ENCODE measurements around the gene MTHFD1L.

MTHFD1L gene

DNA sequence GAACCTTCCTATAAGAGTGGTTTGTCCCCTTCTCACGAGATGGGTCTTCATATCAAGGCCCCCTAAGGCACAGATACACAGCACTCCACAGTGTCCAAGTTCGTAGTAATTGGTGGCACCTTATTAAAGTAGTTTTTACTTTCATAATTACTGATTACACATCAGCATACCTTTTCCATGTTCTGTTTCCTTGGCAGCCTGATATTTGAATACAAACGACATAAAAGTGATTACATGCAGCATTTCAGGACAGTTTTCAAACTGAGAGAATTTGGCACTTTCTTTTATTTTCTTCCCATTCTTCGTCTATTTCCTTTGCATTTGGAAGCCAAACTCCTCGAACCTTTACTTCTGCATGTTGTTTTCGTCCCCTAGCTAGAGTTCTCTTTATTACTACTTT is 139.7 kb downstream of the MTHFD1L start:
- no peaks in the 10 kb centered on the region for H3K4me1 Mint-ChIP-seq
- no peaks in the 10 kb centered on the region for H3K9me3 Mint-ChIP-seq
- no peak overlapping the region for H3K27ac Mint-ChIP-seq
- ATAC-seq (ENCODE audit: low read depth) (no peak), DNase-seq (ENCODE audit: low spot score in 2 of 2) (no peak)
- no peaks in the 10 kb centered on the region for H3K27me3 Mint-ChIP-seq
- no peaks in the 10 kb centered on the region for H3K36me3 Mint-ChIP-seq
- no peak overlapping the region for H3K4me3 Mint-ChIP-seq

DNA sequence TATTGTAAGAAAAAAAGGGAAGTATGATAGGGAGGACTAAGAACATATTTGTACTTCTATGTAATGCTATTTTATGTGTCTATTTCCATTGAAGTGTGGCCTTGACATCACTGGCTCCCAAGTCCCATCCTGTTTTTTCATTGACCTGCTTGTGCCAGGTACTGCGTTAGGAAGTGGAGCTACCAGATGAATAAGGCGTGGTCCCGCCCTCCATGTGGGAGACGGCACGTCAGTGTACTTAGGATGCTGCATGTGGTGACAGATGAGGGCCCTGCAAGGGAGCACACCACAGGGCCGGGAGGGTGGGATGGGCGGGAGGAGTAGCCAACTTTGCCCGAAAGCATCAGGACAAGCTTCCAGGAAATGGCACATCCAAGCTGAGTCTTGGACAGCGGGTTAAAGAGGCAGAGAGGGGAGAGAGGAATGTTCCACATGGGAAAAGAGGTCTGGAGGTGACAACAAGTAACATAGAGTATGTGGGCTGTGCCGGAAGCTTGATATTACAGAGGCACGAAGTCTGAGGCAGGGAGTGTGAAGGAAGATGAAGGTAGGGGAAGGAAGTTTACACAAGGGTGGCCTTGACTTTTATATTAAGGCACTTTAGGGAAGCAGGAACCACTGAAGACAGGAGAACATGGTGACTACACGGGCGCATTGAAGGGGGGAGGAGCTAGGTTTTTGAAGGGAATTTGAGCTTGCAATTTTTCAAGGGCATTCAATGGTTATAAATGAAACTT is 140.6 kb downstream of the MTHFD1L start:
- DNase-seq (ENCODE audit: low spot score in 2 of 2) (no peak), ATAC-seq (ENCODE audit: low read depth) (no peak)
- no peaks in the 10 kb centered on the region for H3K4me1 Mint-ChIP-seq
- no peak overlapping the region for H3K27ac Mint-ChIP-seq
- no peaks in the 10 kb centered on the region for H3K9me3 Mint-ChIP-seq
- no peaks in the 10 kb centered on the region for H3K36me3 Mint-ChIP-seq
- no peak overlapping the region for H3K4me3 Mint-ChIP-seq
- H3K27me3 Mint-ChIP-seq: no peaks in the 10 kb centered on the region

DNA sequence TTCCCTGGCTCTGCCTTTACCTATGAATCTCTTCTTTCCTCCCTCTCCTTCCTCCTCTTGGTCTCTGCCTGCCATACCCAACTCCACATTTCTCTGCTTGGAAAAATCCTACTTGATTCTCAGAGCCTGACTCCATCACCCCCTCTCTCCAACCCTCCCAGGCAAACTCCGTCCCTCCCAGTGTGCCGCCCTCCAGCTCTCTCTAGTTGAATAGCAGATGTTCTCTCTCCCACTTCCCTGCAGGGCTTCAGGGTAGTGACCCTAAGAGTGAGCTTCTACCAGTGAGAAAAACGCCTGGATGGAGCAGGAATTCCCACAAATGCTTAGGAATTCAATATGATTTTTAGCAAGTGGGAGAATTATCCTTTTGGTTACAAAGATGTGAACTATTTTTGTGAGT is 141.6 kb downstream of the MTHFD1L start:
- ATAC-seq (ENCODE audit: low read depth) (no peak), DNase-seq (ENCODE audit: low spot score in 2 of 2) (no peak)
- H3K27me3 Mint-ChIP-seq: no peaks in the 10 kb centered on the region
- no peaks in the 10 kb centered on the region for H3K9me3 Mint-ChIP-seq
- H3K27ac Mint-ChIP-seq: no peak overlapping the region
- H3K4me1 Mint-ChIP-seq: no peaks in the 10 kb centered on the region
- H3K36me3 Mint-ChIP-seq: no peaks in the 10 kb centered on the region
- no peak overlapping the region for H3K4me3 Mint-ChIP-seq

DNA sequence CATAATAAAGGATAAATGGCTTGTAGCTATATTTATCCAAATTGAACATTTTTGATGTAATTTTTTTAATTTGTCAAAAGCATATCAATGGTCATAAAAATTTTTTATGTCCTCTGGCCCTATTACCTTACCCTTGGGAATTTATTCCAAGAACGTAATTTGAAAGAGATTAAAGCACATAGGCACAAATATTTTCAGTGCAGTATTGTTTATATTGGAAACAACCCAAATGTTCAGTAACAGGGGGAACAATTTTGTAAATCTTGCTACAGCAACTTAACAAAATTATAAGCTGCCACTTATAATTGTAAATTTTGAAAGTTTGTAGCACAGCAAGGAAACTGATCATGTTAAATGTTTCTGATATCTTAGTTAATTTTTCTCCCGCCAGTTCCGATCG is 142.4 kb downstream of the MTHFD1L start:
- DNase-seq (ENCODE audit: low spot score in 2 of 2) (no peak), ATAC-seq (ENCODE audit: low read depth) (no peak)
- Mint-ChIP-seq H3K9me3 (no peaks in the 10 kb centered on the region), H3K27me3 (no peaks in the 10 kb centered on the region), H3K36me3 (no peaks in the 10 kb centered on the region), H3K27ac (no peak overlapping the region), H3K4me3 (no peak overlapping the region), H3K4me1 (no peaks in the 10 kb centered on the region)

DNA sequence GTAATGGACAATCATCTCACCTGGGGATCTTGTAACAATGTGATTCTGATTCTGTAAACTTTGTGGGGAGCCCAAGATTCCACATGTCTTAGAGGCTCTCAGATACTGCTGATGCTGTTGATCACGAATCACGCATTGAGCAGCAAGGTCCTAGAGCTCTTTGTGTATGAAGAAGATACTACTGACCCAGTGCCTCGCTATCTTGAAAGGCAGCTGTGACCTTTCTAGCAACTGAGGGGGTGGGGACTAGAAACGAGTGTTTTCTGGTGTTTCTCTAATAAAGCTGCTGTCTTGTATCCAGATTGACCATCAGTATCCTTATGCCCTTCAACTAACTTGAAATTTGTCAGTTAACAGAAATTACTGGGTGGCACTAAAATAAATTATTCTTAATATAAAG is 142.9 kb downstream of the MTHFD1L start:
- Mint-ChIP-seq H3K9me3 (no peaks in the 10 kb centered on the region), H3K36me3 (no peaks in the 10 kb centered on the region), H3K4me3 (no peak overlapping the region), H3K27me3 (no peaks in the 10 kb centered on the region), H3K4me1 (no peaks in the 10 kb centered on the region), H3K27ac (no peak overlapping the region)
- ATAC-seq (ENCODE audit: low read depth) (no peak), DNase-seq (ENCODE audit: low spot score in 2 of 2) (no peak)

DNA sequence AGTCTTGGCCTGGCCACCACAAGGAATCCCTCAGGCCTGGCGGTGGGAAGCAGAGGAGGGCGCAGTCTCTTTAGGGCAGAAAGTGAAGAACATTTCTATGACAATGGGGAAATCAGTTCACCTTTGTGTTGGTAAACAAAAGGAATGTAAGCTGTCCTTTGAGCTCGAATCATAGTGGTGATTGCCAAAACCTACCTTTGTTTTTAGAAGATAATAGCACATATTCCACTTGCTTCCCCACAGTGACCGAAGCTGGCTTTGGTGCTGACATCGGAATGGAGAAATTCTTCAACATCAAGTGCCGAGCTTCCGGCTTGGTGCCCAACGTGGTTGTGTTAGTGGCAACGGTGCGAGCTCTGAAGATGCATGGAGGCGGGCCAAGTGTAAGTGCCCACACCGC is 144.1 kb downstream of the MTHFD1L start:
- ATAC-seq (ENCODE audit: low read depth): no peak
- no peak for DNase-seq (ENCODE audit: low spot score in 2 of 2)
- Mint-ChIP-seq H3K27ac (no peak overlapping the region), H3K27me3 (no peaks in the 10 kb centered on the region), H3K9me3 (no peaks in the 10 kb centered on the region), H3K4me1 (peaks cover 2% of the 10 kb centered on the region), H3K4me3 (no peak overlapping the region), H3K36me3 (no peaks in the 10 kb centered on the region)

DNA sequence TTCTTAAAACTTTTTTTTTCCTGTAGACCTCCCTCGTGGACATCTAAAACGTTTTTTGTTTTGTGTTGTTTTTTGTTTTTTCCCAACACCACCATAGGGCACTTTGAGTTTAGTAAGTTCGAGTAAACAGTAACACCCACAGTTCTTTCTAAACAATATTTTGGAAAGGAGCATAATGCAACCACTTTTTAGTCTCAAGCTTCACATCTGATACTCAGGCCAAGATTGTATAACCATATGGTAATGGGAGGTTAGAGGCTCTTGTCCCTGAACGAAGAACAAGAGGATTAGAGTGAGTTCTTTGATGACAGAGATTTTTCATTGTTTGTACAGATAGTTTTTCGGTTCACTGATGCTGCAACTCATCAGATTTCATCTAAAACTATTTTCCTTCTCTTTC is 144.6 kb downstream of the MTHFD1L start:
- Mint-ChIP-seq H3K27me3 (no peaks in the 10 kb centered on the region), H3K4me1 (peaks cover 2% of the 10 kb centered on the region), H3K4me3 (no peak overlapping the region), H3K36me3 (no peaks in the 10 kb centered on the region), H3K9me3 (no peaks in the 10 kb centered on the region), H3K27ac (no peak overlapping the region)
- no peak for DNase-seq (ENCODE audit: low spot score in 2 of 2)
- ATAC-seq (ENCODE audit: low read depth): no peak

DNA sequence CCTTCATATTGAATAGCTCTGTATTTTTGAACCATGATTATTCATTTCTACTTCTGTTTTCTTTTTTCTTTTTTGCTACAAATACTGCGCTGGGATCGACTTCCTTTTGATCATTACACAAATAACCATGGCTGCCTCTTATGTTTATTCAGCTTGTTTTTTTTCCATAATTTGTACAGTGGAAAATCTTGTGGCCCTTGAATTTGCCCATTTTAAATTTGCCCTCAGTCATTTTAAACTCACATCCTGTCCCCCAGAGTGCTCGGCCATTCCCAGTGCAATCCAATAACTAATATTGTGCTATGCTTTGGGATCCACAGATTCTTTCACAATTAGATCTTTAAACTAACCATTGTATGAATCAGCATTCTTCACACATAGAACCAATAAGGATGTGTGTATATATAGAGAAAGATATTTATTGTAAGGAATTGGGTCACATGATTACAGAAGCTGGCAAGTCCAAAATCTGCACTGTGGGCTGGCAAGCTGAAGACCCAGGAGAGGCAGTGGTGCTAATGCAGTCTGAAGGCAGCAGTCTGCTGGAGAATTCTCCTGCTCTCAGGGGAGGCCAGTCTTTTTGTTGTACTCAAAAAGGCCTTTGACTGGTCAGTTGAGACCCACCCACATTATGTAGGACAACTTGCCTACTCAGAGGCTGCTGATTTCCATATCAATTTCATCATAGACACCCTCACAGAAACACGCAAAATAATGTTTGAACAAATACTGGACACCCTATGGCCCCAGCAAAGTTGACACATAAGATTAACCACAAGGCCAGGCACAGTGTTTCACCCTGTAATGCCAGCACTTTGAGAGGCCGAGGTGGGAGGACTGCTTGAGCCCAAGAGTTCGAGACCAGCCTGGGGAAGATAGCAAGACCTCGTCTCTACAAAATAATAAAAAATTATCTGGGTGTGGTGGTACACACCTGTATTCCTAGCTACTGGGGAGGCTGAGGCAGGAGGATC is 147.1 kb downstream of the MTHFD1L start:
- Mint-ChIP-seq H3K36me3 (peaks cover 6% of the 10 kb centered on the region), H3K9me3 (no peaks in the 10 kb centered on the region), H3K27me3 (no peaks in the 10 kb centered on the region), H3K4me1 (peaks cover 2% of the 10 kb centered on the region), H3K4me3 (no peak overlapping the region), H3K27ac (no peak overlapping the region)
- DNase-seq (ENCODE audit: low spot score in 2 of 2) (no peak), ATAC-seq (ENCODE audit: low read depth) (no peak)

DNA sequence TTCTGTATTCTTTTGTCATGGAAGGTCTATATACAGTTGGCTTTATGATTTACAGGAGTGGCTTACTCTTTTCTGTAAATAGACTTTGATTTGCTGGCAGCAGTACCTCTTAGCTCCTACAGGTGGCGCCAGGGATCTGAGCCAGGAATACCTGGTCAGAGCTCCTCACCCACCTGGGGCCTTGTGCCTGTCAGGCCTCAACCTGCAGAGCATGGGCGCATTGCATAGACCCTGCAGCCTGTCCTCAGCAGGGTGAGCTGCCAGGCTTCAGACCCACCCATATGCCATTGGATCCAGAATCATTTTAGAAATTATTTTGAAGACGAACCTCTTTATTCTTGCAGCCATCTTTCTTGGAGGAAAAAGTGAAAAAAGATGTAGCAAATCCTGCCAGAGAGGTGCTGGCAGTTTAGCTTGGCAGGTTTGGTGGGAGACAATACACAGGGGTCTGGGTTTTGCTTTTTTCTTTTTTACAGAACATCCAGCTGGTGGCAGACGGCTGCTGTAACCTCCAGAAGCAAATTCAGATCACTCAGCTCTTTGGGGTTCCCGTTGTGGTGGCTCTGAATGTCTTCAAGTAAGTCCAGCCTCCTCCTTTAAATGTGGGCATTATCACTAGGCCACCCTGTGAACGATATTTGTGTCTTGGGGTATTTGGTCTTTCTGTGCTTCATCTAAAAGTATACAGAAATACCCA is 149.1 kb downstream of the MTHFD1L start:
- DNase-seq (ENCODE audit: low spot score in 2 of 2): peak; percentile 51 to 54
- Mint-ChIP-seq H3K4me3 (peak overlapping the region; percentile 38), H3K27me3 (no peaks in the 10 kb centered on the region), H3K4me1 (peaks cover 2% of the 10 kb centered on the region), H3K27ac (no peak overlapping the region), H3K36me3 (peaks cover 6% of the 10 kb centered on the region), H3K9me3 (no peaks in the 10 kb centered on the region)
- ATAC-seq (ENCODE audit: low read depth): peak; percentile 70

DNA sequence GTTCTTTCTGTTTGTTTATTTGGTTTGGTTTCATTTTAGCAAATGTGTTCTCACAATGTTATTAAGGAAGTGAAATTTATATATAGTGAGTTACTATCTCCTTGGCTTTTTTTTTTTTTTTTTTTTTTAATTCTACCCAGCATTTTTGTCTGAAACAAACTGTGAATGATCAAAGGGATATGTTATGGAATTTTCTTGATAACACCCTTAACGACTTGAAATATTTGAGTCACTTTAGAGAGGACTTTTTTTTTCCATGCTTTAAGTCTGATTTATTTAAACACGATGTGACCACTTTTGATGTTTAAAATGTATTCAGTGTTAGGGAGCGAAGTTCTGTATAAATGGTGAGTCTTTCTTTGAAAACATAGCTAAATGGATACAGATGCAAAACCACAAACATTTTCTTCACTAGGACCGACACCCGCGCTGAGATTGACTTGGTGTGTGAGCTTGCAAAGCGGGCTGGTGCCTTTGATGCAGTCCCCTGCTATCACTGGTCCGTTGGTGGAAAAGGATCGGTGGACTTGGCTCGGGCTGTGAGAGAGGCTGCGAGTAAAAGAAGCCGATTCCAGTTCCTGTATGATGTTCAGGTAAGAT is 149.7 kb downstream of the MTHFD1L start:
- no peak overlapping the region for H3K27ac Mint-ChIP-seq
- peaks cover 2% of the 10 kb centered on the region for H3K4me1 Mint-ChIP-seq
- no peaks in the 10 kb centered on the region for H3K27me3 Mint-ChIP-seq
- no peak for ATAC-seq (ENCODE audit: low read depth)
- H3K36me3 Mint-ChIP-seq: peaks cover 6% of the 10 kb centered on the region
- no peak overlapping the region for H3K4me3 Mint-ChIP-seq
- H3K9me3 Mint-ChIP-seq: no peaks in the 10 kb centered on the region
- DNase-seq (ENCODE audit: low spot score in 2 of 2): no peak

DNA sequence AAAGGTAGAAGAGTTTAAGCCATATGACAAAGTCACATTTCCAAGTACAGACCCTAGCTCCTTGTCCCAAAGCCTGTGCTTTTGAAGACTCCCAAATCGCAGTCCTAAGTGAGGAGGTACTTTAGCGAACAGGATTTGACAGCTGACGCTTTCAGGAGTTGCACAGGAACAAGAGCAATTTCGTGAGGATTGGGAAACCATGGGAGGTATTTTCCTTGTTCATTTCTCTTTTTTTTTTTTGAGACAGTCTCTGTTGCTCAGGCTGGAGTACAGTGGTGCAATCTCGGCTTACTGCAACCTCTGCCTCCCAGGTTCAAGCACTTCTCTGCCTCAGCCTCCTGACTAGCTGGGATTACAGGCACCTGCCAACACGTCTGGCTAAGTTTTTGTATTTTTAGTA is 150.6 kb downstream of the MTHFD1L start:
- DNase-seq (ENCODE audit: low spot score in 2 of 2): no peak
- no peak overlapping the region for H3K4me3 Mint-ChIP-seq
- no peaks in the 10 kb centered on the region for H3K9me3 Mint-ChIP-seq
- peaks cover 2% of the 10 kb centered on the region for H3K4me1 Mint-ChIP-seq
- no peaks in the 10 kb centered on the region for H3K27me3 Mint-ChIP-seq
- ATAC-seq (ENCODE audit: low read depth): no peak
- peaks cover 6% of the 10 kb centered on the region for H3K36me3 Mint-ChIP-seq
- H3K27ac Mint-ChIP-seq: no peak overlapping the region

DNA sequence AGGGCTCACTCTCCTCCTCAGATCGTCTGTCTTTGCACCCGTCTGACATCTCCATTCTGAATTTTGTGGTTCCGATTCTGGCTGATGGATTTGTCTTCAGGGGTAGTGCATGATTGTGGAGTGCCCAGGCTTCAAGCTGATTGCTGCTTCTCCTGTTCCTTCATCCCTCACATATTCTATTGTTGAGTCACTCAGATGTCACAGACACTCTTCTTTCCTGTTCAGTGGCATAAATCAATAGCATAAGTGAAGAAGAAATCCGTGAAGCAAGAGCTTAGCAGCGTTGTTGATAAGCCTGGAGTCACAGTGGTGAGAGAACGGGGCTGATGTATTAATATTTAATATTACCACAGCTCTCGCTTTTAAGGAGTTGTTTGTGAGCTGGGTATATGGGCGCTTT is 152.5 kb downstream of the MTHFD1L start:
- DNase-seq (ENCODE audit: low spot score in 2 of 2): no peak
- peaks cover 10% of the 10 kb centered on the region for H3K36me3 Mint-ChIP-seq

DNA sequence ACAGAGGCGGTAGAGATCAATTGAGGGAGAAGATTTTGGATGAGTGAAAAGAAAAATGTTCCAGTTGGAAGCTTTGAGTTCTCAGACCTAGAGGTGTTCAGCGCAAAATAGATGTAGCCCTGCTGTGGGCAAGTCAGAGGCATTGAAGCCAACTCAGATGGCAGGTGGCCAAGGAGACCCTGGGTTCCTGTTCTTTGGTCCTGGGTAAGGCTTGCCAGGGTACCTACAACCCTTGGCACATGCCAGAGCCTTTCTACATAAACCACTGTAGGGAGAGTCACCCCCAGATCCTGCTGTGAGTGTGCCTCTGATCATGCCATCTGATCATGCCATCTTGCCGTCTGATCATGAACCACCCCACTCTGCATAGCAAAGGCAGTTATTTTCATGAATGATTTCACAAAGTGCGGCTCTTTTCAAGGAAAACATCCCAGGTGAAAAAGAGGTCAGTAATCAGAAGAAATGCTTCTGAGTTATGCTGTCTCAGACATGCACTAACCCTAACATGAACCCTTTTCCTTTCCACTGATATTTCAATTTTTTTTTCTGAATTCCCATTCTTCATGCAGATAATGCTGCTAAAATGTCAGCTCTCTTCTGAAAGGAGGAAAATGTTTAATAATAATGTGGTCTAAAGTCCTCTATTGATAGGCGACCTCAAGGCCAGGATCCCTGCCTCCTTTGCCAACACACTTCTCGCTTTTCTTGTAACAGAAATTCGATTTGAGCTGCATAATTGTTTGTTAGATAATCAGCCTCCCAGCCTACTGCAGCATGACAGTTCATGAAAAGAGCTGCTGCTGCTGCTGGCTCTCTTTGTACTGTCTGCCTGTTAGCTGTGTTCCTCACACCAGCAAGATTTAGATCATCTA is 153.6 kb downstream of the MTHFD1L start:
- DNase-seq (ENCODE audit: low spot score in 2 of 2): no peak
- H3K4me1 Mint-ChIP-seq: peaks cover 2% of the 10 kb centered on the region
- no peaks in the 10 kb centered on the region for H3K9me3 Mint-ChIP-seq
- H3K36me3 Mint-ChIP-seq: peaks cover 13% of the 10 kb centered on the region
- H3K4me3 Mint-ChIP-seq: no peak overlapping the region
- H3K27me3 Mint-ChIP-seq: no peaks in the 10 kb centered on the region
- no peak overlapping the region for H3K27ac Mint-ChIP-seq
- no peak for ATAC-seq (ENCODE audit: low read depth)

More for the DNA sequence above, 152.5 kb downstream of the MTHFD1L start:
- H3K9me3 Mint-ChIP-seq: no peaks in the 10 kb centered on the region
- ATAC-seq (ENCODE audit: low read depth): no peak
- peaks cover 2% of the 10 kb centered on the region for H3K4me1 Mint-ChIP-seq
- H3K4me3 Mint-ChIP-seq: no peak overlapping the region
- no peak overlapping the region for H3K27ac Mint-ChIP-seq
- H3K27me3 Mint-ChIP-seq: no peaks in the 10 kb centered on the region
